ENCODE measurements around the gene RASAL3. TPM values are rescaled to one million over a fixed set of nuclear protein-coding genes. Genes with fewer than 3 reads are reported as not detected.
"Not testable (repeated sequence)": the region's sequence is repeated elsewhere in the genome, so short reads cannot be mapped to it uniquely, and the experiment has no call there.

The RASAL3 gene
- total RNA-seq, 1 experiment from 2014 or later = not detected

DNA sequence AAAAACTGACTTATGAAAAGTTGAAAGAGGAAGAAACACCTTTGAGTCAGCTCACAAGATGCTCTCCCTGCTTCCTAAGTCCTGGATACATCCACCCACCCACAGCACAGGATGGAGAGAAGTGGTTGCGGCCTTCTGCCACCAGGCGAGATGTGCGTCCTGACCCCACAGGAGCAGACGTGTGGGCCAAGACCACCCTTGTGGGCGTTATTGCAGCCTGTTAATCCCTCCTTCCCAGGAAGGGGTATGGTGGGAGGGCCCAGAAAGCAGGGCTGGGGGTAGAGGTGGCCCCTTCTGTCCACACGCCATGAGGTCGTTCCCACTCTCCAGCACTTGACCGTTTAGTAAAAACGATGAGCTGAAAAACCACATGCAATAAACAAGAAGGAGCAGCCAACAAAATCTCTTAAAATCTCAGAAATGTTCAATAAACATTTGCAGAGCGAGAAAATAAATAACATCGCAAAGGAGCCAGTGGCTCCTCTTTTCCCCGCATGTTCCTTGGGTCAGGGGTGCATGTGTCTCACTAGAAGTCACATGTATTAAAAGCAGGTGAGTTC, 43.1 kb downstream of the RASAL3 start:
- no peak for DNase-seq (ENCODE audit: low spot score)

DNA sequence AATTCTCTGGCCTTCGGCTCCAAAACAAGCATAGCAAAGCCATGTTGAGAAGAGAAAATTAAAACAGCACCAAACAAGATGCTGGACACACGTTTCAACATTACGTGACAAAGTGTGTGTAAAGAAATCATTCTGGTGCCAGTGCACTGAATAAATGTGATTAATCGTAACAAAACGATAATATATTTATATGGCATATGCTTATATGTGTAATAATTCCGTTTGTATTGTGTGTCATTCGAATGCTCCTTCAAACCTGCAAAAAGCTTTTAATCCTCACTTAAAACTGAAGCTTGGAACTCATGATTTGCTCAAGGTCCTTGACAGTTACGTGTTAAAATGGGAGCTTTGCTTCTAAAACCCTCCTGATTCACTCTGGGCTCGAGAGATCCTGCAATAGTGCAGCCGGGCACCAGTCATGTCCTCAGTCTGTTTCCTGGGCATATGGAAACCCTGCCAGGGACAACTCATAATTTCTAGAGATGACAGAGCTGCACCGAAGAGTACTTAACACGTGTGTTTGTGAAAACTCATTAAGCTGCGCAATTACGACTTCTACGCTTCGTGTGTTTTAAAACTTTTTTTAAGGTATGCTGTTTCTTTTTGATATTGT, 44.8 kb downstream of the RASAL3 start:
- no peak for DNase-seq (ENCODE audit: low spot score)

DNA sequence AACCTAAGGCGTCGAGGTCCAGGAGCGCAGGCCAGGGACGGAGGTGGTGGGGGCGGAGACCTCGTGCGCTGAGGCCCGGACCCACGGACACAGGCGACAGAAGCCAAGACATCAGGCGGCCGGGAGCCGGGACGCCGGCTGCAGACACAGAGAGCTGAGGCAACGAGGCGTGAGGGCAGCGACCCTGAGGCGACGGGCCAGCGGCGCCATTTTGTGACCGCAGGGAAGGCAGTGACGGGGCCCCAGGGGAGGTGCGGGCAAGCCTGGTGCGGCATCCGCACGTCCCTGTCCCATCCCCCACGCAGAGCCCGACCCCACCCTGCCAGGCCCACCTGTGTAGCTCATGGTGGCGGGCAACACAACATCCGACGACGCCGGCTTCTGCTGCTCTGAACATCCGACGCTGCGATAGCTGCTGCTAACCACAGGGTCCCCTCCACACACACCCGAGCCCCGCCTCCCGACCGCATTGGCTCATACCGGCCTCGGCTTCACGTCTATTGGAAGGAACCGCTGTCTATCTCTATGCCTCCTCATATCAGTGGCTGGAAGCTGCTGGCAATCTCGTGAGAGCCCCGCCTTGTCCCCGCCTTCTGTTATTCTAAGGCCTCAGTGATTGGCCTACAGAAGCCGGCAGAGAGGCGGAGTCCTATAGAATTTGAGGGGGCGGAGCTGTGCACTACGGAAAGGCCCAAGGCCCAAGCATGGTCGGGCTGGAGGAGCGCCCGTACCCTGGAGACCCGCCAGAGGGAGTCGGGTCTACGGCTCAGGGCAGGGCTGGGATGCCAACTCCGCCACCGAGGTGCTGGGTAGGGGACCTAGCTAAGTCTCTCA, 45.5 kb downstream of the RASAL3 start, which contains the start of gene AKAP8L:
AKAP8L (minus strand) TSS at position 410 of the 834 bp plus-strand sequence; CDS start at position 345, 65 bp downstream.
- DNase-seq (ENCODE audit: low spot score) = peak; percentile 97

DNA sequence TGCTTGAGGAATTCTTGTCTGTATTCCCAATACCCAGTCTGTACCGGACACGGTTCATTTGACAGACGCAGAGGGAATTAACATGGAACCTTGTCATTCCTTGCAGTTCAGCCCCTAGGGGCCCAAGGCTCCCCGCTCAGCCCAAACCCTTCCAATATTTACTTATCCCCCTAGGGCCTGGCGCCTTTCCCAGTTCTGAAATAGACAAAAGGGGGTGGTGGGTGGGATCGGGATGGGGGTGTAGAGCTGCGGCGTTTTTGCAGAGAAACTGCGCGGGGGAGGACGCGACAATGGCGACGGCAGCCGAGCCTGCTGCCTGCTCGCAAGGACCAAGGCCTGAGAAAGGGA, 46.1 kb downstream of the RASAL3 start:
- no peak for DNase-seq (ENCODE audit: low spot score)

DNA sequence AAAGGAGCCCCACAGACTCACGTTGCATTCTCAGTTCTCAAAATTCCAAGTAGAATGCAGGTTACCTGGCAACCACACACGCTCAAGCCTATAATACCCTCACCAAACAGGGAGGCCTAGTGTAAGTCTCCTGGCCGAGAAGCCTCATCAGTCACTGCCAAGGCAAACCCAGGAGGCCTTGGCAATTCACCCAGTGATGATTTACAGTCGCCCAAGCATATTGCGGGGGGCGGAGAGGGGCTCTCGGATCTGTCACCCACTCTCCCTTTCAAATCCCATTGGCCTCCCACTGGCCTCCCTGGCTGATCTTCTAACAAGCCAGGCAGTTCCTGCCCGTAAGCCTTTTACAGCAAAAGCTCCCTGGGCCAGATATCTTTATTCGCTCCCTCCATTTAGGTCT, 46.6 kb downstream of the RASAL3 start:
- DNase-seq (ENCODE audit: low spot score) = no peak

DNA sequence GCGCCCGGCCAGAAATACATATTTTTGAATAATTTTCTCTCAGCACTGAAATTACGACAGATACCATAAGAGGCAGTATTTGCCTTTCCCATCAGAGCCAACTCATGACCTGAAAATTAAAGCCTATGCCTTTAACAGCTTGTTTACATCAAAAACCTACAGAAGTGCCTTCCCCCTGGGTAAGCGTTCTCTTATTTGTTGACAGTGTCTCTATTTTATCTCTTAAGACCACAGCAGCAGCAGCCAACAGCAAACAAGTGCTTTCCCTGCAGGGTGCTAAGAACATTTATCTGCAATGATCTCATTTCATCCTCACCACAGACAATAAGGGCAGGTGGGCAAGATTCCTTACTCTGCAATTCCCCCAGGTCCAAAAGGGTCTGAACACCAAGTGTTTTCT, 51.5 kb downstream of the RASAL3 start:
- DNase-seq (ENCODE audit: low spot score) = no peak

DNA sequence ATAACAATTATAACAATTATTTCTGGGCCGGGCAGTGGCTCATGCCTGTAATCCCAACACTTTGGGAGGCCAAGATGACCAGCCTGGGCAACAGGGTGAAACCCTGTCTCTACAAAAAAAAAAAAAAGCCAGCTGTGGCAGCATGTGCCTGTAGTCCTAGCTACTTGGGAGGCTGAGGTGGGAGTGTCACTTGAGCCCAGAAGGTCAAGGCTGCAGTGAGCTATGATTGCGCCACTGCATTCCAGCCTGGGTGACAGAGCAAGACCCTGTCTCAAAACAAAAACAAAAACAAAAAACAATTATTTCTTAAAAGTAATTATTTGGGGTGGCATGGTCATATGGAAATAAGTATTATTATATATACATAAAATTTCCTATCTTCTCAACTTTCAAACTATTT, 53.0 kb downstream of the RASAL3 start:
- DNase-seq (ENCODE audit: low spot score) = not testable (repeated sequence)

DNA sequence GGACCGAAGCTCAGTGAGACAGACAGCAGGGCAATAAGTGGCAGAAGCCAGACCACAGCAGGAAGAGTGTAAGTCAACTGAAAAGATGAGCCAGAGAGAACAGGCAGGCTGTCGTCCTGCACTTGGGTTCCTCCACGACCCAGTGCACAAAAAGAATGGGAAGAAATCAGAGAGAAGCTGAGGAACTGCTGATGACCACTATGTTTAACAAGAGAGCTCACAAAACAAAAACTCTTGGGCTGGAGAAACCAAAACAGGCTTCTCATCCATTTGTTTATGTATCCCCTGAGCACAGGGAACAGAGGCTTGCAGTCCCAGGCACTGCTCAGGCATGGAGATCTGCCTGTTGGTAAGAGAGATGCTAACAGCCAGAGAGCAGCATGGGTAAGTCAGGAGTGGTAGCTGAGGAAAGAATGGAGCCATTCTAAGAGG, 59.5 kb downstream of the RASAL3 start:
- no peak for DNase-seq (ENCODE audit: low spot score)

DNA sequence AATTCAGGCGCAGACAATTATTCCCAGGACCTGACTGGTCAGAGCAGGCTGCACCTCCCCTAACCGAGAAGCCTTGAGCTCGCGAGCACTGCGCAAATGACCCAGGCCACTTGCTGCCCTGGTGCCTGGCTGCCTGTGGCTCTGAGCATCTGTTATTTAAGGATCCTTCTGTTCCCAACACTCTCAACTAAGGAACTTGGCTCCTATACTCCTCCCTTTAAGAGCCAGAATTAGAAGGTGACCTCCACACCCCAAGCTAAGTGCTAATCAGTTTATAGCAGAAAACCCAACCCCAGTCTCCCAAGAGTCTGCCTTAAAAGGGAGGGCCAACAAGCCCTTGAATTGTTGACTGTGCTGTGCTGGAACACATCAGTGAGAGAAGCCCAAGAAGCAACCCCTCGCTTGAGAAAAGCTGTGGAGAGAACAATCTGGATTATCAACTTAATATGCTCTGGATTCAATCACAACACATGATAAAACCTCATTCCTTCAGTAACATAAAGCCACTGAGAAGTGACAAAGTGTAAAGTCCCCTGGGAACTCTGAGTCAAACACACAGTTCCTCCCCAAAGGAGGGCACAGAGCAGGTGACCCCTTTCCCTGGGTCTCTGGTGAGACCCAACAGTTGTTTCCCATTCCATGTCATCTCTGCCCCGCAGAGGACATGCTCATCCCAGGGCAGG, 60.1 kb downstream of the RASAL3 start:
- no peak for DNase-seq (ENCODE audit: low spot score)

DNA sequence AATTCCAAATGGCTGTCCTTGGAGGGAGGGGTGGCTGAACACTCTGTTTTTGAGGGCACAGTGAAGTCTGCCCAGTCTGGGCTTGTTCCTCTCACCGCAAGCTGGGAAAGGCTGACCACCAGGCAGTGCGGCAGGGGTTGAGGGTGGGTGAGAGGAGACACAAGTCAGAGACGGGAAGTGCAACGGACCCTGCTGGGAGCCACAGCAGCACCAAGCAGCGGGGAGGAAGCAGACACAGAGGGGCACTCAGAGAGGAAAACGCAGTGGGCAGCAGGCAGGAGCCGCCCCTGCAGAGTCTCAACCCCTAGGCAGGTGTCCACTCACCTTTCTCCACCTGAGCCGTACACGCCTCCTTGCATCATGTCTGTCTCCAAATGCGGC, 61.2 kb downstream of the RASAL3 start:
- DNase-seq (ENCODE audit: low spot score) = no peak

DNA sequence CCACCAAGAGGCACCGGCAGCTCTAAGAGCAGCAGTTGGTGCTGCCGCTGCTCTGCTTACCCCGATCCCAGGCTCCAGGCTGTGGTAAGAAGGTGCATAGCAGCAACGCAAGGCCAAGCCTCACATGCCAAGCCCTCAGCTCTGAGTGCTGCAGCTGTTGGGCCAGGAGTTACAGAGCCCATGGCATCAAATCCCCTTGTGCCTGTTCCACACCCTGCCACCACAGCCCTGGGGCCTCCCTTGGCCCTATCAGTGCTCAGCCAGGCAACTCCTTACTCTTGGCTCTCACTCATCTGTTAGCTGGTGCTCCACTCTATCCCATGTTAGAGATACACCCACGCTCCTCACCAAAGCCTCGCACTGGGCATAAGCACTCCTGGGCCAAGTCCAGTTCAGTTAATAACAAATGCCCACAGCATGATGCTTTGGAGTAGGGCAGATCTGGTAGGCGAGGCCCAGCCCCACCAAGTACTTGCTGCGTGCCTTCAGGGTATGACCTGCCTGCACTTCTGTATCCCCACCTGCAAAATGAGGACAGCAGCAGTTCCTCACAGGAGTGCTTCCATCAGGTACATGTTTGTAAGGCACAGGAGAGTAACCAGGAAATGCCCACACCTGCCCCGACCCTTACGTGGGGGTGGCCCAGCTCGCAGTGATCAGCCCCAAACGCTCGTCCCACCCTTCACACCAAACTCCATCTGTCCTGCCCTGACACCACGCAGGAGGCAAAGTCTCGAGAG, 61.8 kb downstream of the RASAL3 start:
- DNase-seq (ENCODE audit: low spot score) = no peak

Small RNA genes lying within 50 kb of the gene (small RNA-seq; reads per million reads assigned to genes)
- not detected for gene MIR1470

Other genes starting within 250 kb of the RASAL3 start
- 0.26 TPM in 1 of 2 replicates, not detected in the other for gene EPHX3, start 232.1 kb downstream of the RASAL3 start, total RNA-seq (2014; rRNA removed; shearing (Covaris generic))
- gene BRD4, start 132.0 kb downstream of the RASAL3 start, total RNA-seq (2014; rRNA removed; shearing (Covaris generic)) = 20.1 and 20.3 TPM in 2 replicates
- gene AKAP8, start 84.8 kb downstream of the RASAL3 start, total RNA-seq (2014; rRNA removed; shearing (Covaris generic)) = 41.7 and 50.4 TPM in 2 replicates
- 66.2 and 66.3 TPM in 2 replicates for gene AKAP8L, start 45.6 kb downstream of the RASAL3 start, total RNA-seq (2014; rRNA removed; shearing (Covaris generic))
- 18.4 and 32.9 TPM in 2 replicates for gene WIZ, start 14.6 kb downstream of the RASAL3 start, total RNA-seq (2014; rRNA removed; shearing (Covaris generic))
- not detected in 2 replicates for gene PGLYRP2, start 15.0 kb upstream of the RASAL3 start, total RNA-seq (2014; rRNA removed; shearing (Covaris generic))
- gene CYP4F22, start 44.0 kb upstream of the RASAL3 start, total RNA-seq (2014; rRNA removed; shearing (Covaris generic)) = not detected in 2 replicates
- not detected in 2 replicates for gene CYP4F8, start 150.7 kb upstream of the RASAL3 start, total RNA-seq (2014; rRNA removed; shearing (Covaris generic))
- 0.89 and 0.99 TPM in 2 replicates for gene CYP4F3, start 176.4 kb upstream of the RASAL3 start, total RNA-seq (2014; rRNA removed; shearing (Covaris generic))
- gene CYP4F12, start 208.5 kb upstream of the RASAL3 start, total RNA-seq (2014; rRNA removed; shearing (Covaris generic)) = 6.9 and 12.2 TPM in 2 replicates